Measurements from ENCODE around the gene TRABD2B.

TRABD2B gene

GRCh38 chr1:47722909-47723580 lies 274.1 kb downstream of the TRABD2B start:
- H3K4me3 ChIP-seq (ENCODE audit: low read depth, low read length), result no peak overlapping the region
- no peak for TF ChIP-seq CTCF (IDR thresholded peaks at IDR 0.05; ENCODE audit: low read depth, low read length)
- in situ Hi-C loops (cut with HindIII; ENCODE audit: low sequenced_read_pairs), result no loop called here
- DNase-seq (ENCODE audit: low read depth, low spot score), result no peak

GRCh38 chr1:47722101-47722500 lies 275.1 kb downstream of the TRABD2B start:
- TF ChIP-seq CTCF (IDR thresholded peaks at IDR 0.05; ENCODE audit: low read depth, low read length), result no peak
- no peak for DNase-seq (ENCODE audit: low read depth, low spot score)
- no peak overlapping the region for H3K4me3 ChIP-seq (ENCODE audit: low read depth, low read length)
- in situ Hi-C loops (cut with HindIII; ENCODE audit: low sequenced_read_pairs), result no loop called here

GRCh38 chr1:47720111-47720510 lies 277.1 kb downstream of the TRABD2B start:
- H3K4me3 ChIP-seq (ENCODE audit: low read depth, low read length), result no peak overlapping the region
- in situ Hi-C loops (cut with HindIII; ENCODE audit: low sequenced_read_pairs), result no loop called here
- DNase-seq (ENCODE audit: low read depth, low spot score), result no peak
- TF ChIP-seq CTCF (IDR thresholded peaks at IDR 0.05; ENCODE audit: low read depth, low read length), result no peak

GRCh38 chr1:47717341-47717740 lies 279.8 kb downstream of the TRABD2B start:
- in situ Hi-C loops (cut with HindIII; ENCODE audit: low sequenced_read_pairs), result no loop called here
- DNase-seq (ENCODE audit: low read depth, low spot score), result no peak
- no peak overlapping the region for H3K4me3 ChIP-seq (ENCODE audit: low read depth, low read length)
- TF ChIP-seq CTCF (IDR thresholded peaks at IDR 0.05; ENCODE audit: low read depth, low read length), result no peak

- in situ Hi-C loops (cut with HindIII; ENCODE audit: low sequenced_read_pairs), result no loop called here
- TF ChIP-seq CTCF (IDR thresholded peaks at IDR 0.05; ENCODE audit: low read depth, low read length), result no peak
- DNase-seq (ENCODE audit: low read depth, low spot score), result no peak
- no peak overlapping the region for H3K4me3 ChIP-seq (ENCODE audit: low read depth, low read length)
Measured at GRCh38 chr1:47713975-47714767, 283.0 kb downstream of the TRABD2B start.

GRCh38 chr1:47713333-47713953 lies 283.7 kb downstream of the TRABD2B start:
- in situ Hi-C loops (cut with HindIII; ENCODE audit: low sequenced_read_pairs), result no loop called here
- no peak for TF ChIP-seq CTCF (IDR thresholded peaks at IDR 0.05; ENCODE audit: low read depth, low read length)
- no peak for DNase-seq (ENCODE audit: low read depth, low spot score)

More at GRCh38 chr1:47713333-47713953, 283.7 kb downstream of the TRABD2B start:
- H3K4me3 ChIP-seq (ENCODE audit: low read depth, low read length), result no peak overlapping the region

All from astrocyte of the spinal cord (primary cell).